Stimulated activated CD4-positive, alpha-beta T cell treated with anti-CD3 and anti-CD28 coated beads, Interleukin-1b, Interleukin-23, amount 100 ng/mL, for 48 hours (primary cell): ENCODE data around the gene HEG1.

Source experiments
- DNase-seq: peaks from one replicate; pipeline ENCODE4 v3.0.0-alpha.2; 2020

Gene HEG1

GRCh38 chr3:125068265-125068664, 12.5 kb upstream of the HEG1 start:
- DNase-seq: no peak

- no peak for DNase-seq
Observed at GRCh38 chr3:125067225-125067624, 11.4 kb upstream of the HEG1 start.

- no peak for DNase-seq
Observed at GRCh38 chr3:125062904-125063618, 7.3 kb upstream of the HEG1 start.

GRCh38 chr3:125061646-125062045, 5.8 kb upstream of the HEG1 start:
- no peak for DNase-seq

GRCh38 chr3:125061170-125061569, 5.4 kb upstream of the HEG1 start:
- DNase-seq: no peak

GRCh38 chr3:125059488-125060245, 3.9 kb upstream of the HEG1 start:
- DNase-seq: no peak

- no peak for DNase-seq
Observed at GRCh38 chr3:125058959-125059358, 3.2 kb upstream of the HEG1 start.

GRCh38 chr3:125058529-125058928, 2.7 kb upstream of the HEG1 start:
- DNase-seq: no peak

- no peak for DNase-seq
Observed at GRCh38 chr3:125057186-125057850, 1.5 kb upstream of the HEG1 start.

GRCh38 chr3:125055331-125055912, 375 bp downstream of the HEG1 start:
- DNase-seq: no peak

- no peak for DNase-seq
Observed at GRCh38 chr3:125054449-125055329, 1.1 kb downstream of the HEG1 start.

GRCh38 chr3:125054062-125054448, 1.7 kb downstream of the HEG1 start:
- no peak for DNase-seq

GRCh38 chr3:125053304-125053699, 2.5 kb downstream of the HEG1 start:
- DNase-seq: no peak

GRCh38 chr3:125052624-125053303, 3.0 kb downstream of the HEG1 start:
- DNase-seq: no peak

- DNase-seq: peak; percentile 56
Observed at GRCh38 chr3:125051715-125052581, 3.8 kb downstream of the HEG1 start.

GRCh38 chr3:125051205-125051604, 4.6 kb downstream of the HEG1 start:
- no peak for DNase-seq

- no peak for DNase-seq
Observed at GRCh38 chr3:125050488-125051090, 5.2 kb downstream of the HEG1 start.

GRCh38 chr3:125048282-125048681, 7.5 kb downstream of the HEG1 start:
- DNase-seq: no peak

- no peak for DNase-seq
Observed at GRCh38 chr3:125045965-125046364, 9.8 kb downstream of the HEG1 start.

GRCh38 chr3:125045194-125045593, 10.6 kb downstream of the HEG1 start:
- DNase-seq: no peak
